ENCODE results near the gene ARHGAP19. TPM values are rescaled to one million over a fixed set of nuclear protein-coding genes. Genes with fewer than 3 reads are reported as not detected.
A peak's percentile ranks its signal among the peaks of the same experiment; 100 is the strongest.

Gene ARHGAP19
- total and polyA plus RNA-seq, 2 of the 8 experiments (the other 6 are each of a cell fraction or from before 2014, with no cell fraction given): 13.3 to 32.1 TPM

GRCh38 chr10:97292097-97292861 lies at the start of gene ARHGAP19 (continued):
- TF ChIP-seq CHD7 (IDR thresholded peaks at IDR 0.05; ENCODE audit: insufficient replicate concordance, low read length): no peak
- TF ChIP-seq MAX (IDR thresholded peaks at IDR 0.05): 0 out of 2 replicates have a peak, but pooled peaks have one; percentile 12
- TF ChIP-seq CREB1 (IDR thresholded peaks at IDR 0.05): peak; percentile 62; the same call in 1 of the 2 replicates
- peak; percentile 90 for TF ChIP-seq PHF8 (conservative IDR thresholded peaks at IDR 0.05; ENCODE audit: low read depth, low read length)
- no peak for TF ChIP-seq MAFK (IDR thresholded peaks at IDR 0.05; ENCODE audit: low read depth, low read length)
- TF ChIP-seq CBX8 (IDR thresholded peaks at IDR 0.05; ENCODE audit: borderline replicate concordance, low read depth, low read length): no peak
- TF ChIP-seq KDM1A (IDR thresholded peaks at IDR 0.05; ENCODE audit: borderline replicate concordance, low read length): no peak
- TF ChIP-seq HDAC2 (IDR thresholded peaks at IDR 0.05; ENCODE audit: borderline replicate concordance in 1 of 2, low read depth in 2 of 2, low read length in 2 of 2): peak in 1 of 2 experiments; percentile 53; a peak in 1 of 4 replicates
- no peak for TF ChIP-seq HDAC6 (IDR thresholded peaks at IDR 0.05; ENCODE audit: low read depth, low read length)
- no peak for TF ChIP-seq CHD1 (IDR thresholded peaks at IDR 0.05; ENCODE audit: low read depth, low read length)
